B cell (primary cell): ENCODE data around the gene ZNF322. TPM values are rescaled to one million over a fixed set of nuclear protein-coding genes. Genes with fewer than 3 reads are reported as not detected.

Source experiments
- ATAC-seq: fragments of 200-7000 bp; cut with Tn5 transposase; one replicate; pipeline ENCODE4 v1.10.0; 2021; ENCODE audit warnings: low read depth, mild to moderate bottlenecking, moderate number of reproducible peaks, moderate library complexity
- CTCF ChIA-PET: fragments of 350-600 bp; sonication (Branson Sonifier 250); formaldehyde crosslinking; loops from one replicate; lab custom pipeline; 2021; ENCODE audit warnings: antibody characterized with exemption, inconsistent platforms; lab: Charles Lee
- POLR2A ChIA-PET: fragments of 350-600 bp; sonication (Branson Sonifier 250); formaldehyde crosslinking; loops from one replicate; lab custom pipeline; 2021; ENCODE audit warnings: antibody characterized with exemption; lab: Charles Lee
- DNase-seq: peaks from one replicate; pipeline ENCODE4 v3.0.0; 2013
- H2AFZ ChIP-seq: 2 replicates; pipeline ENCODE4 v1.6.1; 2012; ENCODE audit warnings: mild to moderate bottlenecking, low read depth, low read length; ENCODE audit not compliant: insufficient read depth, poor library complexity, severe bottlenecking
- H3K27ac ChIP-seq, 2 donors: 1 replicate in 1 of 2; 2 replicates in 1 of 2; pipeline ENCODE4 v1.5.1; 2012 to 2013; ENCODE audit warnings: low read length in 2 of 2, mild to moderate bottlenecking in 2 of 2, moderate library complexity in 1 of 2
- H3K27me3 ChIP-seq, 4 experiments: fragments of 200-600 bp in 1 of 4; sonication (generic) in 1 of 4; replicated peaks in 1 of 4; 1 replicate in 2 of 4; 2 replicates in 2 of 4; pipeline versions ENCODE4 v1.6.1 to v1.7.0; 2013 to 2016; ENCODE audit warnings: low read length in 3 of 4, mild to moderate bottlenecking in 2 of 4, mixed read lengths in 1 of 4, moderate library complexity in 1 of 4; ENCODE audit not compliant: insufficient read depth in 4 of 4, control insufficient read depth in 3 of 4; ENCODE audit errors: control extremely low read depth in 1 of 4
- H3K36me3 ChIP-seq, 2 experiments: replicated peaks in 1 of 2; 1 replicate in 1 of 2; 2 replicates in 1 of 2; pipeline versions ENCODE4 v1.6.1 to v1.7.1; 2013; ENCODE audit warnings: low read length in 1 of 2; ENCODE audit not compliant: insufficient read depth in 2 of 2, control insufficient read depth in 1 of 2; ENCODE audit errors: control extremely low read depth in 1 of 2, extremely low read depth in 1 of 2
- H3K4me1 ChIP-seq, 2 donors: fragments of 200-600 bp in 1 of 2; sonication (generic) in 1 of 2; 1 replicate in 1 of 2; 2 replicates in 1 of 2; pipeline versions ENCODE4 v1.5.1 to v1.6.1; 2013 to 2017; ENCODE audit warnings: low read length in 2 of 2; ENCODE audit not compliant: control insufficient read depth in 2 of 2, insufficient read depth in 2 of 2
- H3K4me2 ChIP-seq: replicated peaks from 2 replicates; pipeline ENCODE3; 2012; ENCODE audit warnings: mild to moderate bottlenecking, low read depth, low read length; ENCODE audit not compliant: poor library complexity, severe bottlenecking
- H3K4me3 ChIP-seq, 5 experiments: fragments of 200-600 bp in 1 of 5; sonication (generic) in 1 of 5; 1 replicate in 3 of 5; 2 replicates in 2 of 5; pipeline versions ENCODE4 v1.5.1 to v1.7.0; 2011 to 2016; ENCODE audit warnings: low read length in 4 of 5, mild to moderate bottlenecking in 4 of 5, low read depth in 2 of 5, control low read depth in 1 of 5, moderate library complexity in 1 of 5; ENCODE audit not compliant: insufficient read depth in 1 of 5; ENCODE audit errors: control extremely low read depth in 1 of 5, extremely low read depth in 1 of 5
- H3K79me2 ChIP-seq: fragments of 200-600 bp; sonication (generic); one replicate; pipeline ENCODE4 v1.6.0; 2016; ENCODE audit warnings: low read length; ENCODE audit not compliant: control insufficient read depth, insufficient read depth
- H3K9ac ChIP-seq: fragments of 200-600 bp; sonication (generic); 2 replicates; pipeline ENCODE4 v1.6.1; 2017; ENCODE audit warnings: mild to moderate bottlenecking, low read length, moderate library complexity
- H3K9me3 ChIP-seq, 3 donors: one replicate each; pipeline versions ENCODE4 v1.6.1 to v1.7.1; 2013; ENCODE audit warnings: low read length in 2 of 3; ENCODE audit not compliant: control insufficient read depth in 2 of 3, insufficient read depth in 1 of 3; ENCODE audit errors: control extremely low read depth in 1 of 3
- H4K20me1 ChIP-seq: 2 replicates; pipeline ENCODE4 v1.6.0; 2012; ENCODE audit warnings: mild to moderate bottlenecking, low read length; ENCODE audit not compliant: insufficient read depth, control insufficient read depth, poor library complexity, severe bottlenecking
- H3K27ac Mint-ChIP-seq: one replicate; pipeline ENCODE4 v1.8.0; 2021; ENCODE audit warnings: mixed read lengths
- H3K27me3 Mint-ChIP-seq: one replicate; pipeline ENCODE4 v1.8.0; 2021; ENCODE audit warnings: mixed read lengths
- H3K4me1 Mint-ChIP-seq: one replicate; pipeline ENCODE4 v1.8.0; 2021; ENCODE audit warnings: mixed read lengths
- H3K4me3 Mint-ChIP-seq: one replicate; pipeline ENCODE4 v1.8.0; 2021; ENCODE audit warnings: mixed read lengths
- H3K9me3 Mint-ChIP-seq: one replicate; pipeline ENCODE4 v1.8.0; 2022; ENCODE audit warnings: mixed read lengths; ENCODE audit not compliant: insufficient read depth
- EZH2 ChIP-seq: IDR thresholded peaks from 2 replicates; pipeline ENCODE4 v1.6.1; 2012; ENCODE audit warnings: borderline replicate concordance, low read depth, mild to moderate bottlenecking, moderate library complexity, low read length; ENCODE audit not compliant: insufficient read depth, poor library complexity, severe bottlenecking
- WGBS: methylation state at CpG from one replicate; pipeline ENCODE4 v1.1.5; 2013; ENCODE audit warnings: missing lambda C conversion rate; ENCODE audit not compliant: insufficient coverage; 5-methylcytosine and 5-hydroxymethylcytosine counted together
- intact Hi-C: fragments of 100-400 bp; cut with micrococcal nuclease; formaldehyde crosslinking; loops from one replicate; pipeline ENCODE4 v1.10.0; 2022
- polyA plus RNA-seq: library from polyadenylated mRNA; depleted of rRNA; stranded (reverse); fragments of >200 nt; gene quantifications from 2 replicates; pipeline ENCODE4 v1.2.3, GENCODE V29; 2012
- total RNA-seq, 2 donors: library from RNA; stranded (reverse); fragments of 120-200 nt in 1 of 2; gene quantifications; 1 replicate in 1 of 2; 2 replicates in 1 of 2; pipeline versions ENCODE4 v1.2.3 to v1.2.4, GENCODE V29; 2013 to 2022
- TF ChIP-seq, protein P1 (sequence below): fragments of 200-600 bp; IDR thresholded peaks from one replicate; pipeline ENCODE4 v1.8.0; 2022; ENCODE audit warnings: antibody characterized with exemption, mild to moderate bottlenecking

The ZNF322 gene
- total and polyA plus RNA-seq, 2 donors (not counting 1 experiment from before 2014, with no cell fraction given): 3.2 to 27.6 TPM

DNA sequence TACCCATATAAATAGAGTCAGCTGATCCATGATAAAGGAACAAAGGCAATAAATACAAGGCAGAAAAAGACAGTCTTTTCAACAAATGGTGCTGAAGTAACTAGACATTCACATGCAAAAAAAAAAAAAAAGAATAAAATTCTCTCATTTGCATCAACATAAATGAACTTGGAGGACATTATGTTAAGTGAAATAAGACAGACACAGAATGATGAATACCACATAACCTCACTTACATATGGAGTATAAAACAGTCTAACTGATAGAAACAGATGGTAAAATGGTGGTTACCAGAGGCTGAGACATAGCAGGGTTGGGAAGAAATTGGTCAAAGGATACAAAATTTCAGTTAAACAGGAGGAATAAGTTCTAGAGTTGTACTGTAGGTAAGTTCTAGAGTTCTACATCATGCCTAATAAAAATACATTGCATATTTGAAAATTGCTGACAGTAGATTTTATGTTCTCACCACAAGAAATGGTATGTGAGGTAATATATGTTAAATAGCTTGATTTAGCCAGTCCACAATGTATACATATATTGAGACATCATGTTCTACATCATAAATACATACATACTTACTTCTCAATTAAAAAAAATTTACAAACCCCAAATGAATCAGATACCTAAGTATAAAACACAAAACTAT, 8.3 kb downstream of the ZNF322 start:
- H4K20me1 ChIP-seq: peaks cover 4% of the 10 kb centered on the region
- no peak for TF ChIP-seq EZH2
- TF ChIP-seq, protein P1, sequence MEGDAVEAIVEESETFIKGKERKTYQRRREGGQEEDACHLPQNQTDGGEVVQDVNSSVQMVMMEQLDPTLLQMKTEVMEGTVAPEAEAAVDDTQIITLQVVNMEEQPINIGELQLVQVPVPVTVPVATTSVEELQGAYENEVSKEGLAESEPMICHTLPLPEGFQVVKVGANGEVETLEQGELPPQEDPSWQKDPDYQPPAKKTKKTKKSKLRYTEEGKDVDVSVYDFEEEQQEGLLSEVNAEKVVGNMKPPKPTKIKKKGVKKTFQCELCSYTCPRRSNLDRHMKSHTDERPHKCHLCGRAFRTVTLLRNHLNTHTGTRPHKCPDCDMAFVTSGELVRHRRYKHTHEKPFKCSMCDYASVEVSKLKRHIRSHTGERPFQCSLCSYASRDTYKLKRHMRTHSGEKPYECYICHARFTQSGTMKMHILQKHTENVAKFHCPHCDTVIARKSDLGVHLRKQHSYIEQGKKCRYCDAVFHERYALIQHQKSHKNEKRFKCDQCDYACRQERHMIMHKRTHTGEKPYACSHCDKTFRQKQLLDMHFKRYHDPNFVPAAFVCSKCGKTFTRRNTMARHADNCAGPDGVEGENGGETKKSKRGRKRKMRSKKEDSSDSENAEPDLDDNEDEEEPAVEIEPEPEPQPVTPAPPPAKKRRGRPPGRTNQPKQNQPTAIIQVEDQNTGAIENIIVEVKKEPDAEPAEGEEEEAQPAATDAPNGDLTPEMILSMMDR: no peak
- H3K9me3 Mint-ChIP-seq: peaks cover 2% of the 10 kb centered on the region
- peaks cover 44% of the 10 kb centered on the region for H3K79me2 ChIP-seq
- no peak overlapping the region for H2AFZ ChIP-seq
- H3K4me3 ChIP-seq: no peak overlapping the region
- no peak overlapping the region for H3K4me3 Mint-ChIP-seq
- peaks cover 11% of the 10 kb centered on the region for H3K4me1 Mint-ChIP-seq
- H3K36me3 ChIP-seq: peaks cover 6 to 9% of the 10 kb centered on the region in 2 experiments
- POLR2A ChIA-PET: no interaction called here
- DNase-seq: no peak
- H3K27me3 ChIP-seq: no peaks in the 10 kb centered on the region
- H3K27ac Mint-ChIP-seq: no peak overlapping the region
- H3K9ac ChIP-seq: no peak overlapping the region
- no peaks in the 10 kb centered on the region for H3K4me1 ChIP-seq
- intact Hi-C loops: no loop called here
- H3K9me3 ChIP-seq: peaks cover 2 to 6% (median 4%) of the 10 kb centered on the region in 3 donors
- no peak for ATAC-seq
- H3K27me3 Mint-ChIP-seq: no peaks in the 10 kb centered on the region
- CTCF ChIA-PET: no interaction called here
- H3K4me2 ChIP-seq: no peak overlapping the region
- no peak overlapping the region for H3K27ac ChIP-seq

DNA sequence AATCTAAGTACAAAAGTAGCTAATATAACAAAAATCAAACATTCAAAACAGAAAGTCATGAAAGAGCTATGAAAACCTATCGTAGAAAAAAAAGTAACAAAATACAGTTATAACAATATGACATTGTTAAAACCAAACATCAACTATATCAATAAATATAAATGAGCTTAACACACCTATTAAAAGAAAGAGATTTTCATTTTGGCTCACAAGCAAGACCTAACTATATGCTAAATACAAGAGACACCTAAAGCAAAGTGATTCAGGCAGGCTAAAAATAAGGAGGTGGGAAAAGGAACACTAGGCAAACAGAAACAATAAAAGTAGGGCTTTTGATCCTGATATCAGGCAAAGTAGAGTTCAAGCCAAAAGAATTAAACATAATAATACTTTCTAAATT, 13.5 kb downstream of the ZNF322 start:
- Mint-ChIP-seq H3K27ac (no peak overlapping the region), H3K27me3 (no peaks in the 10 kb centered on the region), H3K4me3 (no peak overlapping the region), H3K4me1 (peaks cover 14% of the 10 kb centered on the region), H3K9me3 (peaks cover 12% of the 10 kb centered on the region)
- Histone ChIP-seq H3K79me2 (peaks cover 43% of the 10 kb centered on the region), H3K36me3 (peaks cover 18 to 35% of the 10 kb centered on the region in 2 experiments), H3K4me1 (no peaks in the 10 kb centered on the region), H3K4me2 (no peak overlapping the region), H2AFZ (no peak overlapping the region), H3K27me3 (no peaks in the 10 kb centered on the region), H3K9ac (no peak overlapping the region), H3K27ac (no peak overlapping the region), H3K4me3 (no peak overlapping the region), H4K20me1 (peaks cover 4% of the 10 kb centered on the region), H3K9me3 (peaks cover 7 to 18% (median 14%) of the 10 kb centered on the region in 3 donors)
- POLR2A ChIA-PET: no interaction called here
- TF ChIP-seq, protein P1: no peak
- TF ChIP-seq EZH2: no peak
- CTCF ChIA-PET: no interaction called here
- no CpG with 5 or more reads among the region's 1 CpG for WGBS
- intact Hi-C loops: no loop called here
- ATAC-seq: no peak
- DNase-seq: no peak
